CD4-positive, alpha-beta T cell treated with Interferon alpha-2 for 1 hour (primary cell): ENCODE results near the gene VCAN.
A peak's percentile ranks its signal among the peaks of the same experiment; 100 is the strongest.

Source experiments
- DNase-seq, 2 donors: peaks; one replicate each; pipeline ENCODE4 v3.0.0-alpha.2; 2020 to 2022

Gene VCAN

GRCh38 chr5:83470526-83471404 lies 779 bp upstream of the VCAN start:
- no peak for DNase-seq

DNA sequence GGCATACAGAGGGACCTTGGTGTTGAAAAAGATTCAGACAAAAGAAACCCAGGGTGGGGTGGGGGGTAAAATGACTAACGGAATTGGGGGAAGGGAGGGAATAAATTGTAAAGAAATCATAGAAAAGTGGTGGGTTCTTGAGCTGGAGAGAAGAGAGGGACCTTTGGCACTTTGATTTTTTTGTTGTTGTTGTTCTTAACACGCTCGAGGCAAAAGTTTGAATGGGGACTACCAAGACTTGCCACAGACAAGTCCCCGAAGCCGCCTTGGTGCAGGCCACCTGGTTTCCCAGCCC lies 616 bp downstream of the VCAN start:
- DNase-seq, result no peak

DNA sequence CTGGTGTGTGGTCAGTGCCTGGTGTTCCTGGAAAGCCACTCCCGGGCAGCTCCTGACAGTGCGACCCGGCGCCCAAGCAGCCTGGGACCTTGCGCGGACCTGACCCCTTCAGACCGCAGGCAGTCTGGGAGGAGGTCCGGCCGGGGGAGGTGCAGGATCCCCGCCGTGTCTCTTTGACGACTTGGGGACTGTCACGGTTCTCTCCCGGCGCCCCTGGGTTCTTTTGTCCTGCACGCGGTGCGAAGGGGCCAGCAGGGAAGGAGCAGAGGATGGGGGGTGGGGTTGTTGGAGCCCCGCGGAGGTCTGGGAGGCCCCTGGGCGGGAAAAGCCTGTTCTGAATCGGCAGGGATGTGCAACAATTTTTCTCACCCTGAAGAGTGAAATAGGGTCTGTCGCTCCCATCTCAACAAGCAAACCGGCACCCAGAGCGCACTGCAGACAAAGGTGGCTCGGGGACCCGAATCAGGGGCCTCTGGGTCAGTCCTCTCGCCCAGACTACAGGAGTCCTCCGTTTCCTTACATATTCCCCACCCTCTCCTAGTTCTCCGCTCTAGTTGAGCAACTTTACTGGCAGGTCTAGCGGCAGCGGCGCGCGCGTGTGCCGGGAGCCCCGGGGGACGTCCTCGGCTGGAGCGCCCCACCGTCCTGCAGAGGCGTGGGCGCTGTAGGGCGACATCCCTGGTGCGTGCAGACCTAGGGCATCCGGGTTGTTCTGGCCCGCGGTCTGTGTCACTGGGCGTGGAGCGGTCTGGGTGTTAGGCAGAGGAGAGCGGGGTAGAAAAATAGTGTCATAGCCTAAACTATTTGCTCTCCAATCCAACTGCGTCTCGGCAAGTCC lies 1.2 kb downstream of the VCAN start:
- DNase-seq, result no peak

GRCh38 chr5:83473346-83474160 lies 2.0 kb downstream of the VCAN start:
- DNase-seq, result peak; percentile 33 to 60

DNA sequence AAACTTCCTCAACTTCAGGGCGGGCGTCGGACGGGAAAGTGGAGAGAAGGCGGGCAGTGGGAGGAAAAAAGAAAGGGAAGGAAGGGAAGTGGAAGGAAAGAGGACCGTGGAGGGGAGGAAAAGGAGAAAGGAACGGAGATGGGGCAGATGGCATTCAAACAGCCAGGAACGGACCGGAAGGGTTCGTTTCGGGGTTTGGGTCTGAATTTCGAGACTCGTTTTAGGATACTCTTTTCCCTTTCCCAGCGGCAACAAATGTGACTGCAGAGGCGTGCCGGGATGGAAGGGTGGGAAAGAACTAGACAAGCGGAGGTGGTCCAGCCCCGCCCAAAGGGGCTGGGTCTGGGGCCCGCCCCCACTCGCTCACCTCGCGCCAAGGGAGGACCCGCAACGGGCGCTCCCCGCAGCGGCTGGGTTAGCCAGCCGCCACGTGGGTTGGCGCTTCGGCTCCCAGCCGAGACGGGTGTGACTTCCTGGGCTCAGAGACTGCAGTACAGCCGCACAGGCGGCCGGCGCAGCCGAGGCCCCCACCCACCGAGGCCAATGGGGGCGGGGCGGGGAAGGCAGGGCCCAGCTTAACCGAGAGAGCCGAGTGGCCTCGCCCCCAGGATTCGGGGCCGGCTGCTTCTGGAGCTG lies 2.7 kb downstream of the VCAN start:
- peak; percentile 23 to 29 for DNase-seq

GRCh38 chr5:83474991-83475390 lies 3.4 kb downstream of the VCAN start:
- no peak for DNase-seq

GRCh38 chr5:83475391-83475863 lies 3.9 kb downstream of the VCAN start:
- no peak for DNase-seq

GRCh38 chr5:83475935-83476814 lies 4.6 kb downstream of the VCAN start:
- DNase-seq, result no peak

DNA sequence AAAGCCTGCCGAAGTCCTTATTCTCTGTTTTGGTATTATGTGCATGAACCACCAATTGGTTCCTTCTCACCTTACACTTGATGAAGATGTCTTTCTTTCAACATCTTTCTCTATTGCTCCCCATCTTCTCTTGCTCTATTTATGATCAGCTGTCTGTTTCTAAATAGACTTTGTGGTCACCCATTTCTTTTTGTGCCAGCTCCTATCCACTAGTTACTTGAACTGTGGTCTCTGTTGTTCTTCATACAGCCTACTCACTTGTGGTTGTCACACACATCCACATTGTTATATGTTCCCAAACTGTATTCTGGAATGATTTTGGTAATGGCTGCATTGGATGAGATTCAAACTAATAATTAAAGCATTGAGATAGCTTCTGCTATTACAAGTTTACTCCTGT lies 11.4 kb downstream of the VCAN start:
- DNase-seq, result no peak

- DNase-seq, result no peak
Measured at GRCh38 chr5:83484294-83484693, 12.8 kb downstream of the VCAN start.

DNA sequence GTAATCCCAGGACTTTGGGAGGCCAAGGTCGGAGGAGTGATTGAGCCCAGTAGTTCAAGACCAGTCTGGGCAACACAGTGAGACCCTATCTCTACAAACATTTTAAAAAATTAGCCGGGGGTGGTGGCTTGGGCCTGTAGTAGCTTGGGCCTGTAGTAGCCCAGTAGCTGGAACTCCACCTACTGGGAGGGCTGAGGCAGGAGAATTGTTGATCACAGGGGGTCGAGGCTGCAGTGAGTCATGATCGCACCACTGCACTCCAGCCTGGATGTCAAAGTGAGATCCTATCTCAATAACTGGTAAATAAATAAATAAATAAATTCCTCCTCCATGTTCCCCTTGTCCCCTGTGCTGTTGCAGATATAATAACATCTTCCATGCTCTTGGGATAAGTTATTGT lies 14.3 kb downstream of the VCAN start:
- no peak for DNase-seq

GRCh38 chr5:83487155-83487554 lies 15.6 kb downstream of the VCAN start:
- DNase-seq, result no peak

DNA sequence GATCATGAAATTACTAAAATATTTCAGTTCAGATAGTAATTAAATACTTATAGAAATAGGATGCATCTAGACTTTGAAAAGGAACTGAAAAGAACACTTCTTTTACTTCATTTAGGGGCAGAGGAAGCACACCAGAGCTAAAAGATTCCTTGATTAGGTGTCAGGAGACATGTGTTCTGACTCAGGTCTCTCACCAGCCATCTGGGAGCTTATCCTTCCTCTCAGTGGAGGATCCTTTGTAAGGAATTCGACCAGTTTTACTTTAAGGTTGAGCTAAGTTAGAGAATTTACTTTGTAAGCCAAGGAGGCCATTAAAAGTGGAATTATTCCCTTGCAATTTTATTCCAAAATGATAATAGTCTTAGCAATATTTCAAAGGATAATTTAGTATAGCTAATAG lies 16.7 kb downstream of the VCAN start:
- DNase-seq, result no peak

DNA sequence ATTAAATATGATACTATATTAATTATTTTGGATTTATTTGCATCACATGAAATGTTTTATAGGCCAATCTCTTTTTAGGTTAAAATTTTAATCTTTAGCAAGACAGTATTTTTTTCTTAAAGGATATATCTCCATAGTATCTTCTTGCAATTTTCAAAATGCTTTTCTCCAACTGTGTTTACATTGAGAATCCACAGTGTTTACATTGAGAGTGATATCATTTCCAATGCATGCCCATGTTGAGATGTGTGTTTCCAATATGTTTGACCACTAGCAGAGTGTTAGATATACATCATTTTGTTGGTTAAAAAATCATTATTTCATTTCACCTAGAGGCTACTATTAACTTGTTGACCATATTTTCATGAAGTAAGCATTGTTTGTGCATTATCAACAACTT lies 17.3 kb downstream of the VCAN start:
- no peak for DNase-seq

- DNase-seq, result no peak
Measured at GRCh38 chr5:83490203-83490602, 18.7 kb downstream of the VCAN start.

GRCh38 chr5:83492331-83492730 lies 20.8 kb downstream of the VCAN start:
- no peak for DNase-seq

GRCh38 chr5:83493644-83494043 lies 22.1 kb downstream of the VCAN start:
- no peak for DNase-seq

GRCh38 chr5:83494087-83494620 lies 22.6 kb downstream of the VCAN start:
- DNase-seq, result no peak

DNA sequence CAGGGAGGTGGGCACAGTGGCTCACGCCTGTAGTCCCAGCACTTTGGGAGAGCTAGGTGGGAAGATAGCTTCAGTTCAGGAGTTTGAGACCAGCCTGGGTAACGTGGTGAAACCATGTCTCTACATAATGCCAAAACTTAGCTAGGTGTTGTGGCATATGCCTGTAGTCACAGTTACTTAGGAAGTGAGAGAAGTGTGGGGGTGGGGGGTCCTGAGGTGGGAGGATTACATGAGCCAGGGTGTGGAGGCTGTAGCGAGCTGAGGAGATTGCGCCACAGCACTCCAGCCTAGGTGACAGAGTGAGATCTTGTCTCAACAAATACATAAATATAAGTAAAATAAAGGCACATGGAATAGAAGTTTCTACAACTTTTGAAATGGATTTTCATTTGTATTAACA lies 23.1 kb downstream of the VCAN start:
- no peak for DNase-seq

DNA sequence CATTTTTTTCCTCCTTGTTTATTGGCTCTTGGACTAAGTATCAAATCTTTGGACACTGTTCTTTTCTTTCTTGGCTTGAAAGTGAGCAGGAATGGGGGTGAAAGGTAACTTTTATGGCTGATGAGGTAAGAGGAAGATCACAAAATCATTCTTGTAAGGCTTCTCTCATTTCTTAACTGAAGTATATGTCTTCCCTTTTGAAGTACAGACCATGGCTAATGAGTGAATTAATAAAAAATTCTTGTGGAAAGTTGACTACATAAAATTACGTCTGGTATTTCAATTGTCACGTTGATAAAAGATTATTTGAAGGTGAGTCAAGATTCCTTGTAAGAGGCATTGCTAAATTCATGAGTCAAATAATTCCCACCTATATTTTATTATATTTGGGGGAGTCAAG lies 25.1 kb downstream of the VCAN start:
- no peak for DNase-seq

- no peak for DNase-seq
Measured at GRCh38 chr5:83498585-83498984, 27.0 kb downstream of the VCAN start.
